ENCODE data around the gene MARF1.
"Not testable (repeated sequence)": the region's sequence is repeated elsewhere in the genome, so short reads cannot be mapped to it uniquely, and the experiment has no call there.

GRCh38 chr16:15607221-15607699 lies 35.7 kb downstream of the MARF1 start:
- not testable (repeated sequence) for TF ChIP-seq YY1 (IDR thresholded peaks at IDR 0.05; ENCODE audit: insufficient read depth, insufficient read length); ZNF274 (IDR thresholded peaks at IDR 0.05; ENCODE audit: low read depth, low read length); SUZ12 (IDR thresholded peaks at IDR 0.05; ENCODE audit: extremely low read depth, insufficient read depth, insufficient read length)

Data from NT2/D1 (cell line).